HG02973 (cell line): ENCODE results near the gene NFATC1.

Experiments
- ATAC-seq: cut with Tn5 transposase; IDR thresholded peaks from one replicate; pipeline ENCODE4 v1.9.1; 2021; ENCODE audit warnings: moderate library complexity; ENCODE audit not compliant: unreplicated experiment

The NFATC1 gene

GRCh38 chr18:79567481-79568147, 171.9 kb downstream of the NFATC1 start:
- no peak for ATAC-seq

GRCh38 chr18:79568543-79569205, 172.9 kb downstream of the NFATC1 start:
- ATAC-seq: no peak

GRCh38 chr18:79569720-79570119, 174.0 kb downstream of the NFATC1 start:
- ATAC-seq: no peak

GRCh38 chr18:79570266-79571201, 174.8 kb downstream of the NFATC1 start:
- ATAC-seq: no peak

- no peak for ATAC-seq
Measured at GRCh38 chr18:79571211-79572092, 175.7 kb downstream of the NFATC1 start.

- no peak for ATAC-seq
Measured at GRCh38 chr18:79572093-79572780, 176.5 kb downstream of the NFATC1 start.

- no peak for ATAC-seq
Measured at GRCh38 chr18:79572848-79573451, 177.2 kb downstream of the NFATC1 start.

- no peak for ATAC-seq
Measured at GRCh38 chr18:79573921-79574491, 178.3 kb downstream of the NFATC1 start.

- ATAC-seq: no peak
Measured at GRCh38 chr18:79574938-79575525, 179.3 kb downstream of the NFATC1 start.

- no peak for ATAC-seq
Measured at GRCh38 chr18:79575891-79576685, 180.4 kb downstream of the NFATC1 start.

- ATAC-seq: no peak
Measured at GRCh38 chr18:79576686-79577351, 181.1 kb downstream of the NFATC1 start.

GRCh38 chr18:79577451-79578395, 182.0 kb downstream of the NFATC1 start:
- no peak for ATAC-seq

- no peak for ATAC-seq
Measured at GRCh38 chr18:79578396-79579260, 182.9 kb downstream of the NFATC1 start.
